ENCODE results near the gene HIF3A.
"Not testable (repeated sequence)": the region's sequence is repeated elsewhere in the genome, so short reads cannot be mapped to it uniquely, and the experiment has no call there.

The HIF3A gene

DNA sequence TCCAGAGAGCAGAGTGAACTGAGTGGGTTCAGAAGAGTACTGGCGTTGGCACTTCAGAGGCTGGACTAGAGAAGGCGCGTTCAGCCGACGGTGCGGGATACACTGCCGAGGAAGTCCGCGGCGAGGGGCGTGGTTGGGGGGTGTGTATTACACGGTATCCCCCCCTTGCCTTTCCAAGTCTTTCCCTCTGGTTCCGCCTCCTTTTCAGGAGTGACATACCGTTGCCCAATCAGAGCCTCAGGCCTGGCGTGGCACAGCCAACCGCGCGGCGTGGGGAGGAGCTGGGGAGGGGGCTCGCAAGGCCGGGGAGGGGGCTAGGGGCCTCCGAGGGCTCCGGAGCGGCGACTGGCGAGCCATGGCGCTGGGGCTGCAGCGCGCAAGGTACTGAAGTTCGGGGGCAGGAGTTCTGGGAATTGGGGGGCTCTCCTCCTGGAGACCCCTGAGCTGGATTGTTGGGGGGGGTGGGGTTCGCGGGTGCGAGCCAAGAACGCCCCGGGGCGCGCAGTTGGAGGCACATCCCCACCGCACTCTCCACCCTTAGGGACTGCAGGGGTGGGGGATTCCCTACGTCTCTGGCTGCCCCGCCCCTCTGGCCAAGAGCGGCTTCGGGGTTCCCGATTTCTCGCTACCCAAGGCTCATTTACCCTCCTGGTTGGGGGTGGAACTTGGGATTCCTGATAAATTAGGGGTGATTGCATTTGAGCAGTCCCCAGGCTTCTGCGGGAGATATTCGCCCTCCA, at the start of gene HIF3A:
TSS of gene HIF3A (plus strand) at position 321 of the 740 bp plus-strand sequence. CDS start at position 356, 35 bp downstream.
- Histone ChIP-seq H3K9me3 (ENCODE audit: control insufficient read depth in 1 of 2, low read length in 2 of 2) (no peaks in the 10 kb centered on the region), H3K4me3 (ENCODE audit: low read depth in 1 of 2, low read length in 2 of 2) (peak within 1 kb of the TSS in 1 of 2 donors; percentile 31), H3K36me3 (ENCODE audit: control insufficient read depth in 1 of 2, insufficient read depth in 2 of 2, low read length in 2 of 2) (no peaks in the 10 kb centered on the region), H3K4me1 (ENCODE audit: control insufficient read depth in 1 of 2, insufficient read depth in 2 of 2, low read length in 2 of 2) (peaks cover 37 to 46% of the 10 kb centered on the region in 2 donors), H3K27ac (ENCODE audit: low read depth, low read length) (no peak within 1 kb of the TSS), H3K9ac (ENCODE audit: low read depth in 1 of 2, low read length in 2 of 2) (no peak within 1 kb of the TSS), H3K27me3 (ENCODE audit: control insufficient read depth in 1 of 2, insufficient read depth in 2 of 2, low read length in 2 of 2) (no peaks in the 10 kb centered on the region)

DNA sequence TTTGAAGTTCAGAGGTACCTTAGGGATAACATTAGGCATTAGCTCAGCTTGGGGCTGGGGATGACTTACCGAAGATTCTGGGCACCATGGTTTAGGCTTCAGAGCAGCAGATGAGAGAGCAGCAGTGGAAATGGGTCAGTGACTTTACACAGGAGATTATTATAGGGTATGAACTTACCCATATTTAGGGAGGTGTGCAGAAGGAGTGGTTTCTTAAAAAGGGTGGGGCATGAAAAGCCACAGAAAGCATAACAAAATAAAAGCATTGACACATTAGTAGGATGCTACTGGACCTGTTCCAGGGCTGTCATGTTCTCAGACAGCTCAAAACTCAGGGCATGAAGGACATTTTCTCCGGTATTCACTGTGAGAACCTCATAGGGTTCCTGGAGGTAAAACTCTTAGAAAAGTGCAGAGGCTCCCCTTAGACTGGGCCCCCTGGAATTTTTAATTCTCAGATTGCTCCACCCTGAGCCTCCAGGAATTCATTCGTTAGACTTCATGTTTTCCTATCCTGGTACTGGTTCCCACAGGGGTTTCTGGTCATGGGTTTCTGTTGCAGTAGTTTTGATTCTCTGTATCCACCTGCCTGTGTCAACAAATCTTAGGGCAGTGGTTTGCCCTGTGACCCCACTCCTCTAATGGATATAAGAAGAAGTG, 46.6 kb upstream of the HIF3A start:
- H3K4me3 ChIP-seq (ENCODE audit: low read depth in 1 of 2, low read length in 2 of 2) = no peak overlapping the region
- H3K4me1 ChIP-seq (ENCODE audit: control insufficient read depth in 1 of 2, insufficient read depth in 2 of 2, low read length in 2 of 2) = no peaks in the 10 kb centered on the region
- no peaks in the 10 kb centered on the region for H3K9me3 ChIP-seq (ENCODE audit: control insufficient read depth in 1 of 2, low read length in 2 of 2)
- H3K9ac ChIP-seq (ENCODE audit: low read depth in 1 of 2, low read length in 2 of 2) = no peak overlapping the region
- H3K36me3 ChIP-seq (ENCODE audit: control insufficient read depth in 1 of 2, insufficient read depth in 2 of 2, low read length in 2 of 2) = no peaks in the 10 kb centered on the region
- H3K27ac ChIP-seq (ENCODE audit: low read depth, low read length) = no peak overlapping the region
- peaks cover 0 to 5% of the 10 kb centered on the region in 2 donors for H3K27me3 ChIP-seq (ENCODE audit: control insufficient read depth in 1 of 2, insufficient read depth in 2 of 2, low read length in 2 of 2)

DNA sequence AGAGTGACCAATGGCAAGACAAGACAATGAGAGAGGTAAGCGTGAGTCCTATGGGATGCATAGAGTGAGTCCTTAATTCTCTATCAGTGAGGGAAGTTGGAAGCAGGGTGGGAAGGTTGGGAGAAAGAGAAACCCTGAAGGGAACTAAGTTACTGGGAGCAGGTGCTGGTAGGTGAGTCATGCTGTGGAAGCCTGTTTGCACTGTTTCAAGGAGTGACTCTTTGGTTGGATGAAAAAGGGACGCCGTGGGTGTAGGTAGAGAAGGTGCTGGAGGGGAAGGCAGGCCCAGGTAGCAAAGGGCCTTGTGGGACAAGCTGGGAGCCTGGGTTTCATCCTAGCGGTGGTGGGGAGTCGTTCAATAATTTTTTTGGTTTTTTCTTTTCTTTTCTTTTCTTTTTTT, 45.4 kb upstream of the HIF3A start:
- no peaks in the 10 kb centered on the region for H3K4me1 ChIP-seq (ENCODE audit: control insufficient read depth in 1 of 2, insufficient read depth in 2 of 2, low read length in 2 of 2)
- H3K27me3 ChIP-seq (ENCODE audit: control insufficient read depth in 1 of 2, insufficient read depth in 2 of 2, low read length in 2 of 2) = no peaks in the 10 kb centered on the region
- H3K4me3 ChIP-seq (ENCODE audit: low read depth in 1 of 2, low read length in 2 of 2) = no peak overlapping the region
- no peaks in the 10 kb centered on the region for H3K9me3 ChIP-seq (ENCODE audit: control insufficient read depth in 1 of 2, low read length in 2 of 2)
- H3K27ac ChIP-seq (ENCODE audit: low read depth, low read length) = no peak overlapping the region
- H3K36me3 ChIP-seq (ENCODE audit: control insufficient read depth in 1 of 2, insufficient read depth in 2 of 2, low read length in 2 of 2) = no peaks in the 10 kb centered on the region
- H3K9ac ChIP-seq (ENCODE audit: low read depth in 1 of 2, low read length in 2 of 2) = no peak overlapping the region

DNA sequence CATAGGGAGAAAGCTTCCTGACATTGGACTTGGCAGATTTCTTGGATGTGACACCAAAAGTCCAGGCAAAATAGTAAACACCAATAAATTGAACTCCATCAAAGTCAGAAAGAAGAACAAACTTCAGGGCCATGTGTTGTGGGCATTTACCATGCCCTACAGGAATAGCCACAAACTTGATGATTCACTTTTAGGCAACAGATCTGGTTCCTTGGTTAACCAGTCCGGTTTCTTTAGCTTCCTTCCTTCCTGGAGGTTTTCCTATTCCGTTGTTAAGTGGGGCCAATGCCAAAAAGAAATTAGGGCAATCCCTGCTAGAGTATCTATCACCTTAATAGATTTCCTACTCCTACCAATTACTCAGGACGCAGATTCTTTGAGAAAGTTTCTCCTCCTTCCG, 42.1 kb upstream of the HIF3A start:
- no peaks in the 10 kb centered on the region for H3K4me1 ChIP-seq (ENCODE audit: control insufficient read depth in 1 of 2, insufficient read depth in 2 of 2, low read length in 2 of 2)
- no peaks in the 10 kb centered on the region for H3K36me3 ChIP-seq (ENCODE audit: control insufficient read depth in 1 of 2, insufficient read depth in 2 of 2, low read length in 2 of 2)
- peaks cover 0 to 4% of the 10 kb centered on the region in 2 donors for H3K27me3 ChIP-seq (ENCODE audit: control insufficient read depth in 1 of 2, insufficient read depth in 2 of 2, low read length in 2 of 2)
- no peak overlapping the region for H3K4me3 ChIP-seq (ENCODE audit: low read depth in 1 of 2, low read length in 2 of 2)
- no peak overlapping the region for H3K27ac ChIP-seq (ENCODE audit: low read depth, low read length)
- no peaks in the 10 kb centered on the region for H3K9me3 ChIP-seq (ENCODE audit: control insufficient read depth in 1 of 2, low read length in 2 of 2)
- H3K9ac ChIP-seq (ENCODE audit: low read depth in 1 of 2, low read length in 2 of 2) = no peak overlapping the region

DNA sequence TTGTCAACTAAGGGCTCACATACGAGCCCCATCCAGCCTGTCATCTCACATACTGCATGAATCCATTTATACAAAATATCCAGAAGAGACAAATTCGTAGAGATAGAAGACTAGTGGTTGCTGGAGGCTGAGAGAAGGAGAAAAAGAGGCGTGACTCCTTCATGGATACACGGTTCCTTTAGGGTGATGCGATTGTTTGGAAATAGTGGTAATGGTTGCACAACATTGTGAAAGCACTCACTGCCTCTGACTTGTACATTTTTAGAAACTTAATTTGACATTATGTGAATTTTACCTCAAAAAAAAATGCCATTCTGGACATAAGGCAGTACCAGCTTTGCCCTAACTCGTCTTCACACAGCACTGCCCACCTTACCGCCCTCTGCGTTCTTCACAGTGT, 40.0 kb upstream of the HIF3A start:
- Histone ChIP-seq H3K4me1 (ENCODE audit: control insufficient read depth in 1 of 2, insufficient read depth in 2 of 2, low read length in 2 of 2) (no peaks in the 10 kb centered on the region), H3K27ac (ENCODE audit: low read depth, low read length) (no peak overlapping the region), H3K9me3 (ENCODE audit: control insufficient read depth in 1 of 2, low read length in 2 of 2) (no peaks in the 10 kb centered on the region), H3K27me3 (ENCODE audit: control insufficient read depth in 1 of 2, insufficient read depth in 2 of 2, low read length in 2 of 2) (peaks cover 0 to 11% of the 10 kb centered on the region in 2 donors), H3K36me3 (ENCODE audit: control insufficient read depth in 1 of 2, insufficient read depth in 2 of 2, low read length in 2 of 2) (no peaks in the 10 kb centered on the region), H3K9ac (ENCODE audit: low read depth in 1 of 2, low read length in 2 of 2) (no peak overlapping the region), H3K4me3 (ENCODE audit: low read depth in 1 of 2, low read length in 2 of 2) (no peak overlapping the region)

DNA sequence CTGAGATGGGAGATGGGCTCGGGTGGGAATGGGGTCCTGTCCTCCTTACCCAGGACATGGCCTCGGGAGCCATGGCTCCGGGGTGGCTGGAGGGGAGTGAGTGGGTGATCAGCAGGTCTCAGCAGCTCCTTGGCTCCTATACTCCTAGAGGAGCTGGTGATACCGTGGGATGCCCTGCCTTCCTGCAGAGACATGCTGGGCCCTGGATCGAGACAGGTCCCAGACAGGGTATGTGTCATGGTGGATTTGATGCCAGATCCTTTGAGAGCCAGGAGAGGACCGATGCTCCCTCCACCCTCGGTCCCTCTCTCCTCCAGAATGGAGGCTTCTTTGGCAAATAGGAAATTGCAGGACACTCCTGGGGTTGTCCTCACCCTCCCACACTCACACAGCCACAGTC, 35.3 kb upstream of the HIF3A start:
- H3K4me3 ChIP-seq (ENCODE audit: low read depth in 1 of 2, low read length in 2 of 2); H3K4me1 ChIP-seq (ENCODE audit: control insufficient read depth in 1 of 2, insufficient read depth in 2 of 2, low read length in 2 of 2); H3K36me3 ChIP-seq (ENCODE audit: control insufficient read depth in 1 of 2, insufficient read depth in 2 of 2, low read length in 2 of 2); H3K9ac ChIP-seq (ENCODE audit: low read depth in 1 of 2, low read length in 2 of 2); H3K9me3 ChIP-seq (ENCODE audit: control insufficient read depth in 1 of 2, low read length in 2 of 2); H3K27ac ChIP-seq (ENCODE audit: low read depth, low read length): not testable (repeated sequence)
- H3K27me3 ChIP-seq (ENCODE audit: control insufficient read depth in 1 of 2, insufficient read depth in 2 of 2, low read length in 2 of 2) = peaks cover 0 to 15% of the 10 kb centered on the region in 2 donors

DNA sequence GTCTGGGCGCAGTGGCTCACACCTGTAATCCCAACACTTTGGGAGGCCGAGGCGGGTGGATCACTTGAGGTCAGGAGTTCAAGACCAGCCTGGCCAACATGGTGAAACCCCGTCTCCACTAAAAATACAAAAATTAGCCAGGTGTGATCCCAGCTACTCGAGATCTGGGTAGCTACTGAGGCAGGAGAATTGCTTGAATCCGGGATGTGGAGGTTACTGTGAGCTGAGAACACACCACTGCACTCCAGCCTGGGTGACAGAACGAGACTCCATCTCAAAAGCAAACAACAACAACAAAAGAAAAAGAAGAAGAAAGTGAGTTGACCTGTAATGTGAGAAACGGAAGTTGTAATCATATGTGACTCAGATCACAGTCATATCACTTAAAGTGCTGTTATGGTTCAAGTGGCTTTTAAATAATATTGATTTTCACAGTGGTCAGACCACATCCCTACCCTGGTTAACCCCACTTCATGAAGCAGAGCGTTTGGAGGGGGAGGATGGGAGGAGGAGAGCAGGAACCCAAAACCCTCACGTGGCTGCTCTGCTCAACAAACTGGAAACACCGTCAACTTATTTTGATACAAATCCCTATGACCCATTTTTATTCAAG, 34.1 kb upstream of the HIF3A start:
- H3K36me3 ChIP-seq (ENCODE audit: control insufficient read depth in 1 of 2, insufficient read depth in 2 of 2, low read length in 2 of 2); H3K4me1 ChIP-seq (ENCODE audit: control insufficient read depth in 1 of 2, insufficient read depth in 2 of 2, low read length in 2 of 2); H3K9ac ChIP-seq (ENCODE audit: low read depth in 1 of 2, low read length in 2 of 2); H3K27ac ChIP-seq (ENCODE audit: low read depth, low read length); H3K4me3 ChIP-seq (ENCODE audit: low read depth in 1 of 2, low read length in 2 of 2); H3K9me3 ChIP-seq (ENCODE audit: control insufficient read depth in 1 of 2, low read length in 2 of 2): not testable (repeated sequence)
- peaks cover 0 to 15% of the 10 kb centered on the region in 2 donors for H3K27me3 ChIP-seq (ENCODE audit: control insufficient read depth in 1 of 2, insufficient read depth in 2 of 2, low read length in 2 of 2)

DNA sequence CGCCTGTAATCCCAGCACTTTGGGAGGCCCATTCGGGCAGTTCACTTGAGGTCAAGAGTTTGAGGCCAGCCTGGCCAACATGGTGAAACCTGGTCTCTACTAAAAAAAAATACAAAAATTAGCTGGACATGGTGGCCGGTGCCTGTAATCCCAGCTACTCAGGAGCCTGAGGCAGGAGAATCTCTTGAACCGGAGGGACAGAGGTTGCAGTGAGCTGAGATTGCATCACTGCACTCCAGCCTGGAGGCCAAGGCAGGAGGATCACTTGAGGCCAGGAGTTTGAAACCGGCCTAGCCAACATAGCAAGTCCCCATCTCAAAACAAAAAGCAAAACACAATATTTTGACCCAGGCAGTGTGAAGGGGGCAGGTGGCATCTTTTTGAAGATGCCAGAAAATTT, 32.0 kb upstream of the HIF3A start:
- H3K4me1 ChIP-seq (ENCODE audit: control insufficient read depth in 1 of 2, insufficient read depth in 2 of 2, low read length in 2 of 2); H3K27ac ChIP-seq (ENCODE audit: low read depth, low read length); H3K9me3 ChIP-seq (ENCODE audit: control insufficient read depth in 1 of 2, low read length in 2 of 2); H3K4me3 ChIP-seq (ENCODE audit: low read depth in 1 of 2, low read length in 2 of 2); H3K36me3 ChIP-seq (ENCODE audit: control insufficient read depth in 1 of 2, insufficient read depth in 2 of 2, low read length in 2 of 2); H3K9ac ChIP-seq (ENCODE audit: low read depth in 1 of 2, low read length in 2 of 2): not testable (repeated sequence)
- peaks cover 2 to 11% of the 10 kb centered on the region in 2 donors for H3K27me3 ChIP-seq (ENCODE audit: control insufficient read depth in 1 of 2, insufficient read depth in 2 of 2, low read length in 2 of 2)

DNA sequence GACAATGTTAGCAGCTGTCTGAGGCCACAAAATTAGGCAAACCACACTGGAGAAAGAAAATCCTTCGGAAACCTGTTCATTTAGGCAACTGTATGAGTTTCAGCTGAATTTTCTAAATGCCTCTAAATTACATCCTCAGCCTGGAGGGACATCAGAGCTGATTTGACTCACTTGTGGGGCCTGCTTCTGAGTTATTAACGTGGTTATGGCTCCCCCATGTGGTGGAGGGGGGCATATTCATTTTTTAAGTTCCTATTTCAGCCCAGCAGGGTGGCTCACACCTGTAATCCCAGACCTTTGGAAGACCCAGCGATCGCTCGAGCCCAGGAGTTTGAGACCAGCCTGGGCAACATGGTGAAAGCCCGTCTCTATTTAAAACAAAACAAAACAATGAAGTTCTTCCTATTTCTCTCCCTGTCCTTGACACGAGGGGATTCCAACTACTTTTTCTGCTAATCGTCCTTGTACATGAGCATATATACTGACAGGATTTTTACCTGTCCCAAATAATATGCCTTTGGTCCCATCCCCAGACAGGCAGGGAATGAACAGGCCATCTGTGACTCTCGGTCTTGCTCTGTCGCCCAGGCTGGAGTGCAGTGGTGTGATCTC, 31.5 kb upstream of the HIF3A start:
- Histone ChIP-seq H3K27me3 (ENCODE audit: control insufficient read depth in 1 of 2, insufficient read depth in 2 of 2, low read length in 2 of 2) (peaks cover 6 to 11% of the 10 kb centered on the region in 2 donors), H3K4me3 (ENCODE audit: low read depth in 1 of 2, low read length in 2 of 2) (no peak overlapping the region), H3K27ac (ENCODE audit: low read depth, low read length) (no peak overlapping the region), H3K9ac (ENCODE audit: low read depth in 1 of 2, low read length in 2 of 2) (no peak overlapping the region), H3K36me3 (ENCODE audit: control insufficient read depth in 1 of 2, insufficient read depth in 2 of 2, low read length in 2 of 2) (no peaks in the 10 kb centered on the region), H3K4me1 (ENCODE audit: control insufficient read depth in 1 of 2, insufficient read depth in 2 of 2, low read length in 2 of 2) (no peaks in the 10 kb centered on the region), H3K9me3 (ENCODE audit: control insufficient read depth in 1 of 2, low read length in 2 of 2) (no peaks in the 10 kb centered on the region)

DNA sequence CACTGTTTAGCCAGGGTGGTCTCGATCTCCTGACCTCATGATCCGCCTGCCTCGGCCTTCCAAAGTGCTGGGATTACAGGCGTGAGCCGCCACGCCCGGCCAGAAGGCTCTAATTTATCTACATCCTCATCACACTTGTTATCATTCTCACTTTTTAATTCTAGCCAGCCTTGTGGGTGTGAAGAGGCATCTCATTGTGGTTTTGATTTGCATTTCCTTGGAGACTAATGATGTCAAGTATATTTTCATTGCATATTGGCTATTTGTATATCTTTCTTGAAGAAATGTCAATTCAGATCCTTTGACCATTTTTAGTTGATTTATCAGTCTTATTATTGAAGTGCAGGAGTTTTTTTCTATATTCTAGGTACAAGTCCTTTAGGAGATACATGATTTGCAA, 27.7 kb upstream of the HIF3A start:
- H3K9ac ChIP-seq (ENCODE audit: low read depth in 1 of 2, low read length in 2 of 2) = no peak overlapping the region
- no peaks in the 10 kb centered on the region for H3K9me3 ChIP-seq (ENCODE audit: control insufficient read depth in 1 of 2, low read length in 2 of 2)
- peaks cover 7 to 10% of the 10 kb centered on the region in 2 donors for H3K27me3 ChIP-seq (ENCODE audit: control insufficient read depth in 1 of 2, insufficient read depth in 2 of 2, low read length in 2 of 2)

More for the DNA sequence above, 27.7 kb upstream of the HIF3A start:
- Histone ChIP-seq H3K27ac (ENCODE audit: low read depth, low read length) (no peak overlapping the region), H3K4me3 (ENCODE audit: low read depth in 1 of 2, low read length in 2 of 2) (no peak overlapping the region), H3K4me1 (ENCODE audit: control insufficient read depth in 1 of 2, insufficient read depth in 2 of 2, low read length in 2 of 2) (no peaks in the 10 kb centered on the region), H3K36me3 (ENCODE audit: control insufficient read depth in 1 of 2, insufficient read depth in 2 of 2, low read length in 2 of 2) (no peaks in the 10 kb centered on the region)

All from duodenal mucosa (tissue), 2 donors.